Gastroesophageal sphincter (tissue), 4 donors: ENCODE results near the gene BIN2. TPM values are rescaled to one million over a fixed set of nuclear protein-coding genes. Genes with fewer than 3 reads are reported as not detected.

Experiments
- ATAC-seq: fragments of 150-250 bp; one replicate; pipeline ENCODE4 v1.9.1; 2016; ENCODE audit warnings: mild to moderate bottlenecking, moderate library complexity
- H3K27ac ChIP-seq, 4 donors: fragments of 200-600 bp; sonication (generic) in 3 of 4; 1 replicate in 3 of 4; 2 replicates in 1 of 4; pipeline ENCODE4 v1.5.1; 2016 to 2019
- H3K27me3 ChIP-seq: fragments of 200-600 bp; sonication (generic); one replicate; pipeline ENCODE4 v1.5.1; 2019
- H3K36me3 ChIP-seq, 2 donors: fragments of 200-600 bp; sonication (generic); one replicate each; pipeline ENCODE4 v1.5.1; 2019; ENCODE audit warnings: control low read depth in 1 of 2
- H3K4me1 ChIP-seq, 3 donors: fragments of 200-600 bp; sonication (generic); 1 replicate in 2 of 3; 2 replicates in 1 of 3; pipeline ENCODE4 v1.5.1; 2016 to 2019; ENCODE audit warnings: control low read depth in 2 of 3
- H3K4me3 ChIP-seq, 2 donors: fragments of 200-600 bp; sonication (generic); one replicate each; pipeline ENCODE4 v1.5.1; 2019; ENCODE audit warnings: mild to moderate bottlenecking in 1 of 2, moderate library complexity in 1 of 2
- H3K9me3 ChIP-seq, 3 donors: fragments of 200-600 bp; sonication (generic); one replicate each; pipeline ENCODE4 v1.5.1; 2017 to 2019; ENCODE audit warnings: control low read depth in 2 of 3
- CTCF ChIP-seq, 4 experiments: fragments of 200-600 bp in 2 of 4; fragments of 450-650 bp in 2 of 4; sonication (generic) in 1 of 4; IDR thresholded peaks; one replicate each; pipeline ENCODE4 v1.5.1; 2017 to 2019; ENCODE audit warnings: antibody characterized with exemption in 4 of 4, mild to moderate bottlenecking in 2 of 4, moderate library complexity in 2 of 4
- EP300 ChIP-seq: sonication (generic); formaldehyde crosslinking; IDR thresholded peaks from one replicate; pipeline ENCODE4 v1.6.1; 2017; ENCODE audit warnings: antibody characterized with exemption, mild to moderate bottlenecking
- POLR2A ChIP-seq, 2 donors: fragments of 450-650 bp; IDR thresholded peaks; one replicate each; pipeline ENCODE4 v1.6.1; 2017; ENCODE audit warnings: antibody characterized with exemption in 2 of 2, mild to moderate bottlenecking in 2 of 2, moderate library complexity in 1 of 2
- POLR2AphosphoS5 ChIP-seq: sonication (generic); formaldehyde crosslinking; IDR thresholded peaks from one replicate; pipeline ENCODE4 v1.6.1; 2017; ENCODE audit warnings: antibody characterized with exemption
- WGBS, 2 donors: methylation state at CpG; one replicate each; pipeline ENCODE4 v1.1.5; 2018; ENCODE audit warnings: low coverage in 1 of 2; 5-methylcytosine and 5-hydroxymethylcytosine counted together
- total RNA-seq, 4 donors: library from RNA; depleted of rRNA; stranded (reverse); fragments of >200 nt; gene quantifications; one replicate each; pipeline ENCODE4 v1.1.0, GENCODE V29; 2016

The BIN2 gene
- total RNA-seq, 4 donors from 2014 or later: 0.62 to 5.4 (median 2.0) TPM

DNA sequence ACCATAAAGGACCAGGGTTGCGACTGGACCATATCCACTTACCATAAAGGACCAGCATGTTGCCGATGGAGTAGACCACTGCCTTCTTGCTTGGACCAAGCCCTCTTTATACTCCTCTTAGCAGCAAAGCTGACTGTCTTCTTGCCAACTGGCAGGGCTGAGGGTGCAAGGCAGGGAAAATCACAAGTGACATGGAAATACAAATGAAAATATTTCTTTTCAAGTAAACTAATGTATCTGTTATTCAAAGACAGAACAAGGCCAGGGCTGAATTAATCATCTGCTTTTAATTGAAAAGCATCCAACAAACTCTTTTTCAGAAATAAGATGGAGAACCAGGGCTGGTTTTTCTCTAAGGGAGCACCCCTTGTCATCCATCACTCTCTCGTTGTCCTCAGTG lies 22.6 kb upstream of the BIN2 start, which contains the start of gene CELA1:
CELA1 (minus strand) TSS at position 99 of the 400 bp plus-strand sequence; CDS start at position 58, 41 bp downstream.
- no peaks in the 10 kb centered on the region for H3K4me1 ChIP-seq
- H3K27me3 ChIP-seq: no peaks in the 10 kb centered on the region
- TF ChIP-seq POLR2A (IDR thresholded peaks at IDR 0.05) (no peak), CTCF (IDR thresholded peaks at IDR 0.05) (no peak), EP300 (no peak), POLR2AphosphoS5 (no peak)
- no peak within 1 kb of the TSS for H3K27ac ChIP-seq
- H3K36me3 ChIP-seq: no peaks in the 10 kb centered on the region
- WGBS, 2 donors: 27 to 84% methylated on average over 1 to 2 of the region's 3 CpGs
- no peak for ATAC-seq
- no peaks in the 10 kb centered on the region for H3K9me3 ChIP-seq
- no peak within 1 kb of the TSS for H3K4me3 ChIP-seq

DNA sequence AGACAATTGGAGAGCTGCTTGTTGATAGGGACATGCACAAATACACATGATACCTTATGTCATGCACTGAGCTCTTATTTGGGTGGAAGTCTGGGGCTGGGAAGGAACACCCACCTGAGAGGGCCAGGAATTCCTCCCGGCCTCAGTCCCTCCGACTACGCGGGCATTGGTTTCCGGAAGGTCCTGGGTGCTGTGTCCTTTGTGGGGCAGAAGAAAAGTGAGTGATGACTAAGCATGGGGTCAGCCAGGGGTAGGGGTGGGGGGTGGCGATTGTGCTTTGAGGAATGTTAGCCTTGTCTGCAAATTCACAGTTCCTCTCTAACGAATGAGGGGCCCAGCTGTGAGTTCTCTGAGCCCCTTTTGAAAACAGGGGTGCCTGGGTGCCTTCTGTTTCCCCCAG lies 21.7 kb upstream of the BIN2 start:
- Histone ChIP-seq H3K9me3 (no peaks in the 10 kb centered on the region), H3K4me3 (no peak overlapping the region), H3K36me3 (no peaks in the 10 kb centered on the region), H3K27ac (no peak overlapping the region), H3K4me1 (peaks cover 0 to 4% (median 3%) of the 10 kb centered on the region in 3 donors), H3K27me3 (no peaks in the 10 kb centered on the region)
- WGBS, 2 donors: 60 to 78% methylated on average over 3 to 5 of the region's 7 CpGs
- TF ChIP-seq CTCF (IDR thresholded peaks at IDR 0.05): no peak
- no peak for TF ChIP-seq POLR2AphosphoS5
- TF ChIP-seq POLR2A (IDR thresholded peaks at IDR 0.05): no peak
- TF ChIP-seq EP300: no peak
- ATAC-seq: no peak

DNA sequence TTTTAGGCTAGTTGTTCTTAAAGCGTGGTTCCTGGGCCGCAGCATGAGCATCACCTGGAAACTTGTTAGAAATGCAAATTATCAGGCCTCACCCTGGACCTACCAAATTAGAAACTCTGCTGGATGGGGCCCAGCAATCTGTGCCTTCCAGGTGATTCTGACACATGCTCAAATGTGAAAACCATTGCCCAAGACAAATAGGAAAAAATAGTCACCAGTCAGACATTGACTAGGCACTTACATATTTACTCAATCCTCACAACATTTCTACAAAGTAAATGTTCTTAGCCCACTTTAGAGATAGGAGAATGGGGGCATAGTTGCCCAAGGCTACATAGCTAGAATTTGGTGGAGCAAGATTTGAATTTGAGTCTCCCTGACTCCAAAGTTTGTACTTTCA lies 19.2 kb upstream of the BIN2 start:
- Histone ChIP-seq H3K4me1 (peaks cover 0 to 4% (median 3%) of the 10 kb centered on the region in 3 donors), H3K27ac (no peak overlapping the region), H3K9me3 (no peaks in the 10 kb centered on the region), H3K4me3 (no peak overlapping the region), H3K36me3 (no peaks in the 10 kb centered on the region), H3K27me3 (no peaks in the 10 kb centered on the region)
- no peak for TF ChIP-seq EP300
- TF ChIP-seq POLR2A (IDR thresholded peaks at IDR 0.05): no peak
- TF ChIP-seq CTCF (IDR thresholded peaks at IDR 0.05): no peak
- no peak for TF ChIP-seq POLR2AphosphoS5
- 100% methylated on average over 1 to 2 of the region's 2 CpGs for WGBS, 2 donors
- ATAC-seq: no peak

DNA sequence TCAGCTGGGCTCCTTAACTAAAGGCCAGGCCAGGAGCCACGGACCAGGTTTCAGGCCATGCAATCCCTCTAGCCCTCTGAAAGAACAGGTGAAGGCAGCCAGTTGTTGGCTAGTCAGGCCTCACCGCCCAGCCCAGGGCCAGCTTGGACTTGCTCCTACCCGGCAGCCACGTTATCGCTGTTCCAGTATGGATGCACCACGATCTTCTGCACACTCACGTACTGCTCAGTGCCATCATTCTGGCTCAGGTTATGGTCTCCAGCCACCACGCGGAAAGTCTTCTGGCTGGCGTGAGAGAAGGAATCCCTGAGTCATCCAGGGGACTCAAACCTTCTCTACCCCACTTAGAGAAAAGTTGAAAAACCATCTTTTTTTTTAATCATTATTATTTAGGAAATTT lies 18.4 kb upstream of the BIN2 start:
- no peak overlapping the region for H3K4me3 ChIP-seq
- no peaks in the 10 kb centered on the region for H3K27me3 ChIP-seq
- no peak overlapping the region for H3K27ac ChIP-seq
- H3K36me3 ChIP-seq: no peaks in the 10 kb centered on the region
- H3K9me3 ChIP-seq: no peaks in the 10 kb centered on the region
- H3K4me1 ChIP-seq: peaks cover 0 to 4% (median 3%) of the 10 kb centered on the region in 3 donors
- TF ChIP-seq EP300: no peak
- TF ChIP-seq POLR2AphosphoS5: no peak
- TF ChIP-seq CTCF (IDR thresholded peaks at IDR 0.05): no peak
- TF ChIP-seq POLR2A (IDR thresholded peaks at IDR 0.05): no peak
- no peak for ATAC-seq
- WGBS, 2 donors: 87 to 89% methylated on average over 5 to 6 of the region's 10 CpGs

DNA sequence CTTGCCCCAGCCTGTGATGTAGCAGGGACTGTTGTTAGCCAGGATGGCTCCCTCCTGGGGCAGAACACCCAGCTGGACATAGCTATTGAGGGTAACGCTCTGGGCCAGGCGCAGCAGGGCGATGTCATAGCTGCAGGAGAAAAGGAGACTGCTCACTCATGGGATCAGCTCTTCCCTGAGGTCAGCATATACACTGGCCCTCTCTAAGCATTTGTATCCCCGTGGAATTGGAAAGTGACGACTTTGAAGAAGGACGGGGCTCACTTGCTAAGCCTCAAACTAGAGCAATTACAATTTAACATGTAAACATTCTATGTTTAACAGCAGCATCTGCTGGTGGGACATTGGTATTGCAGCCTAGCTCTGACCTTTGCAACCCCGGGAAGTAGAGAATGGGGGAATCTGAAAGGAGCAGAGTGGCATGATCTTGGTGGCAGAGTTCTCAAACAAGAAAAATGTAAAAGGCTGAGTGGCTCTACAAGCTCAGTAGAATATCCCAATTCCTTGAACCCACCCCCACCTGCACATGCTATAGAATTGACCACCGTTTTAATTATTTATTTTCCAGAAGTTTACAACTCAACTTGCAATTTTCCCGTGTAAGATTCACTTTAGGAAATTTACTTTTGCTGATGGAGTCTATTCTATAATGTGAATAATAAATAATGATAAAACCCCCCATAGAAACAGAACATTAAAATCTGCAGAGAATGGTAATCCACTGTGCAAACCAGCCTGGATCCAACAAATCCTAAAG lies 17.5 kb upstream of the BIN2 start:
- peak overlapping the region in 1 of 4 donors; percentile 29 for H3K27ac ChIP-seq
- peaks cover 0 to 4% (median 3%) of the 10 kb centered on the region in 3 donors for H3K4me1 ChIP-seq
- TF ChIP-seq CTCF (IDR thresholded peaks at IDR 0.05) (peak in 3 of 4 experiments; percentile 91 to 96 (median 94)), EP300 (no peak), POLR2A (IDR thresholded peaks at IDR 0.05) (no peak)
- peak; percentile 79 for ATAC-seq
- 18 to 24% methylated on average over 6 of the region's 9 CpGs for WGBS, 2 donors
- H3K36me3 ChIP-seq: no peaks in the 10 kb centered on the region
- H3K4me3 ChIP-seq: peak overlapping the region in 1 of 2 donors; percentile 21
- H3K9me3 ChIP-seq: no peaks in the 10 kb centered on the region
- no peaks in the 10 kb centered on the region for H3K27me3 ChIP-seq
